IMR-90 (cell line): ENCODE measurements around the gene GTF2H1. TPM values are rescaled to one million over a fixed set of nuclear protein-coding genes. Genes with fewer than 3 reads are reported as not detected.

ENCODE experiments used
- ATAC-seq: fragments of 200-7000 bp; cut with Tn5 transposase; 2 replicates; pipeline ENCODE4 v1.9.1; 2020; ENCODE audit warnings: low read depth, mild to moderate bottlenecking, moderate library complexity
- BruUV-seq: library from RNA; stranded (reverse); fragments of 400-500 nt; replicated peaks from 2 replicates; lab custom pipeline; 2021; lab: Mats Ljungman, UMichigan
- CTCF ChIA-PET: fragments of 300-600 bp; formaldehyde crosslinking; extraction: SDS; loops from one replicate; lab custom pipeline; 2021; ENCODE audit warnings: antibody characterized with exemption; lab: Yijun Ruan, JAX
- POLR2A ChIA-PET: fragments of 300-600 bp; sonication (Branson Sonifier 250); formaldehyde crosslinking; loops from one replicate; lab custom pipeline; 2022; ENCODE audit warnings: antibody characterized with exemption; ENCODE audit not compliant: unreplicated experiment; lab: Charles Lee
- DNase-seq: peaks from one replicate; pipeline ENCODE4 v3.0.0; 2013
- H2AFZ ChIP-seq: replicated peaks from 2 replicates; pipeline ENCODE3; 2013; ENCODE audit warnings: low read length, mild to moderate bottlenecking; ENCODE audit not compliant: poor library complexity
- H2AK5ac ChIP-seq: 2 replicates; pipeline ENCODE4 v1.6.1; 2013; ENCODE audit warnings: low read depth, low read length, inconsistent platforms
- H2AK9ac ChIP-seq: replicated peaks from 2 replicates; pipeline ENCODE3; 2013; ENCODE audit warnings: mild to moderate bottlenecking, low read depth, low read length, moderate library complexity; ENCODE audit not compliant: poor library complexity
- H2BK120ac ChIP-seq: 2 replicates; pipeline ENCODE4 v1.6.1; 2013; ENCODE audit warnings: low read depth, low read length, inconsistent platforms
- H2BK15ac ChIP-seq: 3 replicates; pipeline ENCODE4 v1.6.1; 2013; ENCODE audit warnings: low read depth, low read length, inconsistent platforms
- H2BK20ac ChIP-seq: 2 replicates; pipeline ENCODE4 v1.6.1; 2013; ENCODE audit warnings: low read depth, mild to moderate bottlenecking, inconsistent platforms, low read length, moderate library complexity
- H2BK5ac ChIP-seq: 2 replicates; pipeline ENCODE4 v1.6.1; 2013; ENCODE audit warnings: mild to moderate bottlenecking, low read depth, low read length, inconsistent platforms; ENCODE audit not compliant: poor library complexity, severe bottlenecking
- H3K14ac ChIP-seq: replicated peaks from 2 replicates; pipeline ENCODE4 v1.6.1; 2013; ENCODE audit warnings: low read depth, low read length, inconsistent platforms
- H3K18ac ChIP-seq: 2 replicates; pipeline ENCODE4 v1.6.1; 2013; ENCODE audit warnings: low read depth, low read length, control low read depth
- H3K23ac ChIP-seq: 2 replicates; pipeline ENCODE4 v1.6.1; 2013; ENCODE audit warnings: low read depth, low read length, inconsistent platforms
- H3K27ac ChIP-seq: 2 replicates; pipeline ENCODE4 v1.5.1; 2013; ENCODE audit warnings: mild to moderate bottlenecking, control low read depth, low read length; ENCODE audit not compliant: insufficient read depth
- H3K27me3 ChIP-seq: 2 replicates; pipeline ENCODE4 v1.6.1; 2013; ENCODE audit warnings: low read length; ENCODE audit not compliant: control insufficient read depth, insufficient read depth
- H3K36me3 ChIP-seq: 2 replicates; pipeline ENCODE4 v1.6.1; 2013; ENCODE audit warnings: low read length, mixed read lengths; ENCODE audit not compliant: control insufficient read depth, insufficient read depth
- H3K4ac ChIP-seq: 2 replicates; pipeline ENCODE4 v1.6.1; 2013; ENCODE audit warnings: low read depth, low read length, inconsistent platforms
- H3K4me1 ChIP-seq: 2 replicates; pipeline ENCODE4 v1.6.1; 2013; ENCODE audit warnings: low read length, mixed read lengths; ENCODE audit not compliant: control insufficient read depth, insufficient read depth
- H3K4me2 ChIP-seq: 2 replicates; pipeline ENCODE4 v1.6.1; 2013; ENCODE audit warnings: low read depth, mild to moderate bottlenecking, control low read depth, low read length, moderate library complexity
- H3K4me3 ChIP-seq: 2 replicates; pipeline ENCODE4 v1.5.1; 2013; ENCODE audit warnings: low read depth, mild to moderate bottlenecking, control low read depth, low read length, moderate library complexity; ENCODE audit not compliant: insufficient read depth
- H3K56ac ChIP-seq: 2 replicates; pipeline ENCODE4 v1.6.1; 2013; ENCODE audit warnings: low read length, inconsistent platforms; ENCODE audit not compliant: insufficient read depth; ENCODE audit errors: extremely low read depth
- H3K79me1 ChIP-seq, 2 experiments: 2 replicates each; pipeline ENCODE4 v1.6.1; 2013; ENCODE audit warnings: low read length in 2 of 2, inconsistent platforms in 1 of 2, low read depth in 1 of 2
- H3K9ac ChIP-seq: 2 replicates; pipeline ENCODE4 v1.6.1; 2013; ENCODE audit warnings: low read depth, low read length, control low read depth
- H3K9me1 ChIP-seq: 2 replicates; pipeline ENCODE4 v1.6.1; 2013; ENCODE audit warnings: low read length, inconsistent platforms; ENCODE audit not compliant: insufficient read depth
- H3K9me3 ChIP-seq: 2 replicates; pipeline ENCODE4 v1.6.1; 2013; ENCODE audit warnings: low read length; ENCODE audit not compliant: control insufficient read depth, insufficient read depth
- H4K20me1 ChIP-seq: 2 replicates; pipeline ENCODE4 v1.6.1; 2013; ENCODE audit warnings: low read length, inconsistent platforms; ENCODE audit not compliant: insufficient read depth
- H4K5ac ChIP-seq: 2 replicates; pipeline ENCODE4 v1.6.1; 2013; ENCODE audit warnings: mild to moderate bottlenecking, low read depth, low read length, control low read depth
- H4K8ac ChIP-seq, 2 experiments: 2 replicates each; pipeline ENCODE4 v1.6.1; 2013; ENCODE audit warnings: low read depth in 2 of 2, low read length in 2 of 2, control low read depth in 1 of 2, inconsistent platforms in 1 of 2
- H4K91ac ChIP-seq: 2 replicates; pipeline ENCODE4 v1.6.1; 2013; ENCODE audit warnings: low read depth, low read length, inconsistent platforms; ENCODE audit not compliant: insufficient read depth
- BHLHE40 ChIP-seq: fragments of 150-350 bp; IDR thresholded peaks from 2 replicates; pipeline ENCODE4 v1.6.1; 2016; ENCODE audit warnings: mild to moderate bottlenecking, low read depth, low read length
- CEBPB ChIP-seq: IDR thresholded peaks from 2 replicates; pipeline ENCODE4 v1.6.1; 2012; ENCODE audit warnings: low read depth, low read length, improper control_type of control experiment
- CHD1 ChIP-seq: IDR thresholded peaks from 2 replicates; pipeline ENCODE4 v1.6.1; 2012; ENCODE audit warnings: low read depth, low read length, improper control_type of control experiment
- FOS ChIP-seq: fragments of 150-350 bp; IDR thresholded peaks from 2 replicates; pipeline ENCODE4 v1.6.1; 2016; ENCODE audit warnings: low read depth, low read length
- MAFK ChIP-seq: IDR thresholded peaks from 2 replicates; pipeline ENCODE4 v1.6.1; 2012; ENCODE audit warnings: low read depth, low read length, improper control_type of control experiment
- MAZ ChIP-seq: IDR thresholded peaks from 2 replicates; pipeline ENCODE4 v1.6.1; 2012; ENCODE audit warnings: low read depth, mild to moderate bottlenecking, low read length, improper control_type of control experiment, moderate library complexity, borderline replicate concordance
- MXI1 ChIP-seq: IDR thresholded peaks from 2 replicates; pipeline ENCODE4 v1.6.1; 2012; ENCODE audit warnings: low read depth, mild to moderate bottlenecking, low read length, moderate library complexity, borderline replicate concordance
- NFE2L2 ChIP-seq: fragments of 150-350 bp; IDR thresholded peaks from 2 replicates; pipeline ENCODE4 v1.6.1; 2016; ENCODE audit warnings: low read depth, mild to moderate bottlenecking, low read length
- POLR2A ChIP-seq: IDR thresholded peaks from 2 replicates; pipeline ENCODE4 v1.6.1; 2012; ENCODE audit warnings: mild to moderate bottlenecking, low read depth, low read length
- RAD21 ChIP-seq: IDR thresholded peaks from 2 replicates; pipeline ENCODE4 v1.6.1; 2012; ENCODE audit warnings: low read length, improper control_type of control experiment
- RCOR1 ChIP-seq: IDR thresholded peaks from 2 replicates; pipeline ENCODE4 v1.6.1; 2012; ENCODE audit warnings: mild to moderate bottlenecking, low read length, improper control_type of control experiment; ENCODE audit not compliant: insufficient replicate concordance
- RFX5 ChIP-seq: IDR thresholded peaks from 2 replicates; pipeline ENCODE4 v1.8.0; 2012; ENCODE audit warnings: low read depth, mild to moderate bottlenecking, low read length, moderate library complexity
- SMC3 ChIP-seq: fragments of 150-350 bp; IDR thresholded peaks from 2 replicates; pipeline ENCODE4 v1.6.1; 2016; ENCODE audit warnings: low read depth, mild to moderate bottlenecking, antibody characterized with exemption, low read length, moderate library complexity
- WGBS, 2 experiments: methylation state at CpG; one replicate each; pipeline versions ENCODE4 v1.1.5 to v1.1.7; 2013; ENCODE audit warnings: missing lambda C conversion rate in 2 of 2; ENCODE audit not compliant: insufficient read length in 1 of 2; ENCODE audit errors: extremely low coverage in 2 of 2; 5-methylcytosine and 5-hydroxymethylcytosine counted together
- dilution Hi-C: fragments of 300-500 bp; cut with HindIII; formaldehyde crosslinking; loops from one replicate; pipeline ENCODE4 v1.14.3; 2018; ENCODE audit warnings: low sequenced_read_pairs; ENCODE audit not compliant: unreplicated experiment
- in situ Hi-C: fragments of 300-500 bp; cut with MboI; formaldehyde crosslinking; loops from 3 replicates; pipeline ENCODE4 v1.14.3; 2019; ENCODE audit warnings: low sequenced_read_pairs, inconsistent platforms, mixed read lengths
- intact Hi-C: fragments of 100-400 bp; cut with micrococcal nuclease; formaldehyde crosslinking; loops from 2 replicates; pipeline ENCODE4 v1.10.0; 2022
- polyA plus RNA-seq, 3 experiments: library from polyadenylated mRNA; depleted of rRNA; stranded (reverse); fragments of >200 nt; gene quantifications; 2 replicates each; pipeline ENCODE4 v1.2.3, GENCODE V29; 2012; ENCODE audit warnings: low replicate concordance in 1 of 3
- total RNA-seq: library from RNA; depleted of rRNA; stranded (reverse); fragments of >200 nt; gene quantifications from 2 replicates; pipeline ENCODE4 v1.2.3, GENCODE V29; 2012
- TF ChIP-seq, protein P1 (sequence below): conservative IDR thresholded peaks from 2 replicates; pipeline ENCODE4 v1.5.1; 2012; ENCODE audit warnings: mild to moderate bottlenecking, low read depth, low read length, improper control_type of control experiment
- TF ChIP-seq, protein P2 (sequence below): fragments of 150-350 bp; IDR thresholded peaks from 2 replicates; pipeline ENCODE4 v1.6.1; 2016; ENCODE audit warnings: low read depth, mild to moderate bottlenecking, low read length, moderate library complexity, borderline replicate concordance
- TF ChIP-seq, protein P3 (sequence below): fragments of 150-350 bp; IDR thresholded peaks from 2 replicates; pipeline ENCODE4 v1.6.1; 2017; ENCODE audit warnings: mild to moderate bottlenecking, antibody characterized with exemption, low read length, low read depth

Gene GTF2H1
- total and polyA plus RNA-seq, 2 of the 4 experiments (the other 2 are of a cell fraction): 25.0 to 67.0 TPM

DNA sequence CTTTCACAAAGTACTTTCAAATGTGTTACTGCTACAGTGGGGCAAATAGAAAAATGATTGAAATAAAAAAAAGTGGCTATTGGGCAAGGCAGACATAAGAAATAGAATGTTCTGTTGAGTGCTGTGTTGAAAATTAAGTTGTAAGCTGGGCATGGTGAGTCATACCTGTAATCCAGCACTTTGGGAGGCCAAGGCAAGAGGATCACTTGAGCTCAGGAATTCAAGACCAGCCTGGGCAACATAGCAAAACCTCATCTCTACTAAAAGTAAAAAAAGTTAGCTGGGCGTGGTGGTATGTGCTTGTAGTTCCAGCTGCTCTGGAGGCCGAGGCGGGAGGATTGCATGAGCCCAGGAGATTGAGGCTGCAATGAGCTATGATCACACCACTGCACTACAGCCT, 45.1 kb downstream of the GTF2H1 start:
- H2BK5ac ChIP-seq: no peak overlapping the region
- intact Hi-C loops: no loop called here
- no peak overlapping the region for H2BK20ac ChIP-seq
- in situ Hi-C loops: no loop called here
- H4K91ac ChIP-seq: no peak overlapping the region
- no peak overlapping the region for H3K23ac ChIP-seq
- no peak overlapping the region for H2BK120ac ChIP-seq
- ATAC-seq: no peak; the same call in 1 of the 2 replicates
- TF ChIP-seq RCOR1: no peak
- TF ChIP-seq, protein P1, sequence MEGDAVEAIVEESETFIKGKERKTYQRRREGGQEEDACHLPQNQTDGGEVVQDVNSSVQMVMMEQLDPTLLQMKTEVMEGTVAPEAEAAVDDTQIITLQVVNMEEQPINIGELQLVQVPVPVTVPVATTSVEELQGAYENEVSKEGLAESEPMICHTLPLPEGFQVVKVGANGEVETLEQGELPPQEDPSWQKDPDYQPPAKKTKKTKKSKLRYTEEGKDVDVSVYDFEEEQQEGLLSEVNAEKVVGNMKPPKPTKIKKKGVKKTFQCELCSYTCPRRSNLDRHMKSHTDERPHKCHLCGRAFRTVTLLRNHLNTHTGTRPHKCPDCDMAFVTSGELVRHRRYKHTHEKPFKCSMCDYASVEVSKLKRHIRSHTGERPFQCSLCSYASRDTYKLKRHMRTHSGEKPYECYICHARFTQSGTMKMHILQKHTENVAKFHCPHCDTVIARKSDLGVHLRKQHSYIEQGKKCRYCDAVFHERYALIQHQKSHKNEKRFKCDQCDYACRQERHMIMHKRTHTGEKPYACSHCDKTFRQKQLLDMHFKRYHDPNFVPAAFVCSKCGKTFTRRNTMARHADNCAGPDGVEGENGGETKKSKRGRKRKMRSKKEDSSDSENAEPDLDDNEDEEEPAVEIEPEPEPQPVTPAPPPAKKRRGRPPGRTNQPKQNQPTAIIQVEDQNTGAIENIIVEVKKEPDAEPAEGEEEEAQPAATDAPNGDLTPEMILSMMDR: no peak
- TF ChIP-seq RFX5: no peak
- TF ChIP-seq MAZ: no peak
- TF ChIP-seq MAFK: no peak
- no peak for TF ChIP-seq MXI1
- no peak for TF ChIP-seq RAD21
- no peak for TF ChIP-seq SMC3
- no peak for TF ChIP-seq CHD1
- no peak for TF ChIP-seq BHLHE40
- TF ChIP-seq CEBPB: no peak
- no peak for TF ChIP-seq NFE2L2
- TF ChIP-seq FOS: no peak
- TF ChIP-seq POLR2A: no peak
- TF ChIP-seq, protein P2, sequence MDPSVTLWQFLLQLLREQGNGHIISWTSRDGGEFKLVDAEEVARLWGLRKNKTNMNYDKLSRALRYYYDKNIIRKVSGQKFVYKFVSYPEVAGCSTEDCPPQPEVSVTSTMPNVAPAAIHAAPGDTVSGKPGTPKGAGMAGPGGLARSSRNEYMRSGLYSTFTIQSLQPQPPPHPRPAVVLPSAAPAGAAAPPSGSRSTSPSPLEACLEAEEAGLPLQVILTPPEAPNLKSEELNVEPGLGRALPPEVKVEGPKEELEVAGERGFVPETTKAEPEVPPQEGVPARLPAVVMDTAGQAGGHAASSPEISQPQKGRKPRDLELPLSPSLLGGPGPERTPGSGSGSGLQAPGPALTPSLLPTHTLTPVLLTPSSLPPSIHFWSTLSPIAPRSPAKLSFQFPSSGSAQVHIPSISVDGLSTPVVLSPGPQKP: no peak
- TF ChIP-seq, protein P3, sequence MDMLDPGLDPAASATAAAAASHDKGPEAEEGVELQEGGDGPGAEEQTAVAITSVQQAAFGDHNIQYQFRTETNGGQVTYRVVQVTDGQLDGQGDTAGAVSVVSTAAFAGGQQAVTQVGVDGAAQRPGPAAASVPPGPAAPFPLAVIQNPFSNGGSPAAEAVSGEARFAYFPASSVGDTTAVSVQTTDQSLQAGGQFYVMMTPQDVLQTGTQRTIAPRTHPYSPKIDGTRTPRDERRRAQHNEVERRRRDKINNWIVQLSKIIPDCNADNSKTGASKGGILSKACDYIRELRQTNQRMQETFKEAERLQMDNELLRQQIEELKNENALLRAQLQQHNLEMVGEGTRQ: no peak
- no peak overlapping the region for H3K18ac ChIP-seq
- no peak overlapping the region for H2BK15ac ChIP-seq
- no peak overlapping the region for H2AK5ac ChIP-seq
- H4K5ac ChIP-seq: no peak overlapping the region
- WGBS, 2 experiments: no CpG with 5 or more reads among the region's 3 CpGs
- H3K79me1 ChIP-seq: peaks cover 3 to 6% of the 10 kb centered on the region in 2 experiments; a peak in 3 of 4 replicates
- no peaks in the 10 kb centered on the region for H4K20me1 ChIP-seq
- H3K9me3 ChIP-seq: no peaks in the 10 kb centered on the region
- no peak overlapping the region for H3K4ac ChIP-seq
- H3K27me3 ChIP-seq: no peaks in the 10 kb centered on the region
- H3K4me2 ChIP-seq: no peak overlapping the region
- DNase-seq: peak; percentile 12
- peaks cover 26% of the 10 kb centered on the region for H3K36me3 ChIP-seq
- no peak overlapping the region for H3K4me3 ChIP-seq
- no peak overlapping the region for H3K14ac ChIP-seq
- H2AK9ac ChIP-seq: no peak overlapping the region
- H3K56ac ChIP-seq: no peak overlapping the region
- no peak overlapping the region for H3K27ac ChIP-seq
- BruUV-seq: no TSS peak
- no peak overlapping the region for H4K8ac ChIP-seq
- 0 out of 2 replicates have a peak, but pooled peaks cover 4% of the 10 kb centered on the region for H3K9me1 ChIP-seq
- H3K4me1 ChIP-seq: no peaks in the 10 kb centered on the region; the same call in 1 of the 2 replicates
- H3K9ac ChIP-seq: no peak overlapping the region
- H2AFZ ChIP-seq: no peak overlapping the region
- POLR2A ChIA-PET: no interaction called here
- CTCF ChIA-PET: no interaction called here
- dilution Hi-C loops: no loop called here
